OCI-LY7 (cell line): Measurements from ENCODE around the gene DTWD2. TPM values are rescaled to one million over a fixed set of nuclear protein-coding genes. Genes with fewer than 3 reads are reported as not detected.
"Not testable (repeated sequence)": the region's sequence is repeated elsewhere in the genome, so short reads cannot be mapped to it uniquely, and the experiment has no call there.

Source experiments
- BruUV-seq: library from RNA; stranded (reverse); fragments of 400-500 nt; replicated peaks from 2 replicates; lab custom pipeline; 2021; lab: Mats Ljungman, UMichigan
- CTCF ChIA-PET: fragments of 300-600 bp; sonication (Branson Sonifier 250); formaldehyde crosslinking; loops from one replicate; lab custom pipeline; 2022; ENCODE audit warnings: antibody characterized with exemption; ENCODE audit not compliant: unreplicated experiment; lab: Charles Lee
- POLR2A ChIA-PET: fragments of 300-600 bp; sonication (Branson Sonifier 250); formaldehyde crosslinking; loops from one replicate; lab custom pipeline; 2022; ENCODE audit warnings: antibody characterized with exemption; lab: Charles Lee
- DNase-seq: peaks from one replicate; pipeline ENCODE4 v3.0.0-alpha.2; 2015; ENCODE audit warnings: low spot score
- H2AFZ ChIP-seq: fragments of 200-600 bp; sonication (generic), shearing (Covaris generic); 2 replicates; pipeline ENCODE4 v1.6.1; 2014; ENCODE audit warnings: mild to moderate bottlenecking, antibody characterized with exemption, low read length, moderate library complexity
- H3K27ac ChIP-seq: fragments of 200-600 bp; sonication (generic); 2 replicates; pipeline ENCODE4 v1.5.1; 2014; ENCODE audit warnings: mixed run types, low read depth, mild to moderate bottlenecking, moderate library complexity, low read length, inconsistent platforms; ENCODE audit not compliant: poor library complexity, severe bottlenecking
- H3K36me3 ChIP-seq: fragments of 200-600 bp; sonication (generic); 2 replicates; pipeline ENCODE4 v1.6.1; 2014; ENCODE audit warnings: mild to moderate bottlenecking, antibody characterized with exemption, low read length, moderate library complexity, mixed read lengths; ENCODE audit not compliant: insufficient read depth
- H3K4me1 ChIP-seq: fragments of 200-600 bp; sonication (generic); 2 replicates; pipeline ENCODE4 v1.5.1; 2014; ENCODE audit warnings: mild to moderate bottlenecking, low read length; ENCODE audit not compliant: insufficient read depth, poor library complexity, severe bottlenecking
- H3K4me2 ChIP-seq: fragments of 200-600 bp; sonication (generic); 2 replicates; pipeline ENCODE4 v1.6.1; 2014; ENCODE audit warnings: mild to moderate bottlenecking, low read length
- H3K4me3 ChIP-seq: fragments of 200-600 bp; sonication (generic); 2 replicates; pipeline ENCODE4 v1.5.1; 2014; ENCODE audit warnings: mild to moderate bottlenecking, low read depth, low read length; ENCODE audit not compliant: poor library complexity, severe bottlenecking
- H3K79me2 ChIP-seq: fragments of 200-600 bp; sonication (generic); 2 replicates; pipeline ENCODE4 v1.6.1; 2016; ENCODE audit warnings: low read depth, mild to moderate bottlenecking, low read length, moderate library complexity, mixed read lengths; ENCODE audit not compliant: insufficient read depth
- H3K9me2 ChIP-seq: fragments of 200-600 bp; sonication (generic); 2 replicates; pipeline ENCODE4 v1.6.1; 2016; ENCODE audit warnings: mild to moderate bottlenecking, low read length, mixed read lengths; ENCODE audit not compliant: insufficient read depth
- H3K9me3 ChIP-seq: fragments of 200-600 bp; sonication (generic); 2 replicates; pipeline ENCODE4 v1.6.1; 2014; ENCODE audit warnings: mild to moderate bottlenecking, mixed run types, low read length, mixed read lengths
- H4K20me1 ChIP-seq: fragments of 200-600 bp; sonication (generic); 2 replicates; pipeline ENCODE4 v1.6.1; 2014; ENCODE audit warnings: mild to moderate bottlenecking, antibody characterized with exemption, low read length, moderate library complexity, mixed read lengths; ENCODE audit not compliant: insufficient read depth
- CTCF ChIP-seq: fragments of 200-600 bp; sonication (generic); conservative IDR thresholded peaks from 2 replicates; pipeline ENCODE4 v1.5.1; 2014; ENCODE audit warnings: mild to moderate bottlenecking, antibody characterized with exemption, low read length, moderate library complexity, mixed read lengths
- EZH2phosphoT487 ChIP-seq: fragments of 200-600 bp; sonication (generic); IDR thresholded peaks from 2 replicates; pipeline ENCODE4 v1.6.1; 2018; ENCODE audit warnings: low read depth, borderline replicate concordance, mild to moderate bottlenecking, mixed run types, antibody characterized with exemption, low read length, moderate library complexity, mixed read lengths
- intact Hi-C: fragments of 100-400 bp; cut with micrococcal nuclease; formaldehyde crosslinking; loops from one replicate; pipeline ENCODE4 v1.10.0; 2022; ENCODE audit not compliant: unreplicated experiment
- total RNA-seq, 2 experiments: library from RNA; depleted of rRNA in 1 of 2; stranded (reverse); fragments of >200 nt in 1 of 2; shearing (Covaris generic) in 1 of 2; gene quantifications; 2 replicates each; pipeline ENCODE4 v1.2.3, GENCODE V29; 2014 to 2022

Gene DTWD2
- total RNA-seq, 2 experiments from 2014 or later = 4.2 to 6.4 TPM

- POLR2A ChIA-PET = interaction anchor here (0.6 kb wide), 1 partner anchor 117 kb away, joined by 3 read pairs; no protein-coding TSS in a partner anchor
These were observed 66.5 kb downstream of the DTWD2 start for GRCh38 chr5:118921866-118922265.

GRCh38 chr5:118919016-118919415, 69.3 kb downstream of the DTWD2 start:
- Histone ChIP-seq H2AFZ (no peak overlapping the region), H3K27ac (no peak overlapping the region), H4K20me1 (no peaks in the 10 kb centered on the region), H3K9me3 (no peaks in the 10 kb centered on the region), H3K79me2 (no peaks in the 10 kb centered on the region), H3K4me1 (no peaks in the 10 kb centered on the region), H3K36me3 (no peaks in the 10 kb centered on the region), H3K4me3 (no peak overlapping the region), H3K4me2 (no peak overlapping the region), H3K9me2 (no peaks in the 10 kb centered on the region)
- DNase-seq = no peak
- TF ChIP-seq CTCF (no peak), EZH2phosphoT487 (no peak)
- intact Hi-C loops = no loop called here
- no TSS peak for BruUV-seq
- ChIA-PET POLR2A (no interaction called here), CTCF (no interaction called here)

More at GRCh38 chr5:118921866-118922265, 66.5 kb downstream of the DTWD2 start:
- no peaks in the 10 kb centered on the region for H4K20me1 ChIP-seq
- H2AFZ ChIP-seq = no peak overlapping the region
- H3K9me3 ChIP-seq = no peaks in the 10 kb centered on the region
- CTCF ChIA-PET = no interaction called here
- no peaks in the 10 kb centered on the region for H3K79me2 ChIP-seq
- intact Hi-C loops = no loop called here
- H3K4me2 ChIP-seq = no peak overlapping the region
- no peak overlapping the region for H3K27ac ChIP-seq
- no peaks in the 10 kb centered on the region for H3K9me2 ChIP-seq
- H3K4me1 ChIP-seq = no peaks in the 10 kb centered on the region
- no peak for DNase-seq
- BruUV-seq = no TSS peak
- H3K4me3 ChIP-seq = no peak overlapping the region
- TF ChIP-seq CTCF (no peak), EZH2phosphoT487 (no peak)
- no peaks in the 10 kb centered on the region for H3K36me3 ChIP-seq

GRCh38 chr5:118918232-118918631, 70.1 kb downstream of the DTWD2 start:
- no TSS peak for BruUV-seq
- no peak overlapping the region for H3K4me3 ChIP-seq
- DNase-seq = no peak
- no peaks in the 10 kb centered on the region for H4K20me1 ChIP-seq
- TF ChIP-seq EZH2phosphoT487 (no peak), CTCF (no peak)
- H3K27ac ChIP-seq = no peak overlapping the region
- H3K9me3 ChIP-seq = no peaks in the 10 kb centered on the region
- H3K9me2 ChIP-seq = no peaks in the 10 kb centered on the region
- intact Hi-C loops = no loop called here
- ChIA-PET POLR2A (no interaction called here), CTCF (no interaction called here)
- no peaks in the 10 kb centered on the region for H3K36me3 ChIP-seq
- no peaks in the 10 kb centered on the region for H3K79me2 ChIP-seq
- no peak overlapping the region for H3K4me2 ChIP-seq
- H3K4me1 ChIP-seq = no peaks in the 10 kb centered on the region
- no peak overlapping the region for H2AFZ ChIP-seq

GRCh38 chr5:118907536-118907935, 80.8 kb downstream of the DTWD2 start:
- BruUV-seq, H3K9me3 ChIP-seq, H3K36me3 ChIP-seq, H3K27ac ChIP-seq, H3K4me3 ChIP-seq, CTCF ChIA-PET, H3K9me2 ChIP-seq, H4K20me1 ChIP-seq, H3K4me1 ChIP-seq, DNase-seq, H3K79me2 ChIP-seq, intact Hi-C loops, H3K4me2 ChIP-seq, H2AFZ ChIP-seq: not testable (repeated sequence)
- POLR2A ChIA-PET = interaction anchor here (0.7 kb wide), 1 partner anchor 541 kb away, joined by 3 read pairs; no protein-coding TSS in a partner anchor
